MCF 10A (cell line): ENCODE data around the gene PPFIBP2. TPM values are rescaled to one million over a fixed set of nuclear protein-coding genes. Genes with fewer than 3 reads are reported as not detected.

Source experiments
- BruUV-seq: library from RNA; stranded (reverse); fragments of 400-500 nt; replicated peaks from 2 replicates; lab custom pipeline; 2021; lab: Mats Ljungman, UMichigan
- CTCF ChIA-PET: fragments of 300-600 bp; sonication (Branson Sonifier 250); formaldehyde crosslinking; extraction: SDS; loops from one replicate; lab custom pipeline; 2021; ENCODE audit warnings: antibody characterized with exemption, inconsistent platforms; lab: Yijun Ruan, JAX
- POLR2A ChIA-PET: fragments of 300-600, 350-650 bp; sonication (Branson Sonifier 250); formaldehyde crosslinking; extraction: SDS; loops from one replicate; lab custom pipeline; 2020; ENCODE audit warnings: antibody characterized with exemption, inconsistent platforms; lab: Yijun Ruan, JAX
- DNase-seq: peaks from one replicate; pipeline ENCODE4 v3.0.0-alpha.2; 2018; ENCODE audit not compliant: unreplicated experiment
- H3K27ac Mint-ChIP-seq: one replicate; pipeline ENCODE4 v1.8.0; 2022; ENCODE audit warnings: mild to moderate bottlenecking, low read depth, mixed read lengths; ENCODE audit not compliant: unreplicated experiment
- H3K27me3 Mint-ChIP-seq: one replicate; pipeline ENCODE4 v1.8.0; 2022; ENCODE audit warnings: mixed read lengths; ENCODE audit not compliant: insufficient read depth, unreplicated experiment
- H3K36me3 Mint-ChIP-seq: one replicate; pipeline ENCODE4 v1.8.0; 2022; ENCODE audit warnings: mild to moderate bottlenecking, moderate library complexity, mixed read lengths; ENCODE audit not compliant: insufficient read depth, unreplicated experiment
- H3K4me1 Mint-ChIP-seq: one replicate; pipeline ENCODE4 v1.8.0; 2022; ENCODE audit warnings: mixed read lengths; ENCODE audit not compliant: insufficient read depth, unreplicated experiment
- H3K4me3 Mint-ChIP-seq: one replicate; pipeline ENCODE4 v1.8.0; 2022; ENCODE audit warnings: mild to moderate bottlenecking, moderate library complexity, mixed read lengths; ENCODE audit not compliant: unreplicated experiment
- H3K9me3 Mint-ChIP-seq: one replicate; pipeline ENCODE4 v1.8.0; 2022; ENCODE audit warnings: mixed read lengths; ENCODE audit not compliant: unreplicated experiment
- CTCF ChIP-seq: fragments of 200-600 bp; IDR thresholded peaks from one replicate; pipeline ENCODE4 v1.8.0; 2022; ENCODE audit warnings: antibody characterized with exemption, mild to moderate bottlenecking; ENCODE audit not compliant: unreplicated experiment
- intact Hi-C: fragments of 100-400 bp; cut with micrococcal nuclease; formaldehyde crosslinking; loops from 2 replicates; pipeline ENCODE4 v1.14.1; 2022
- total RNA-seq: library from RNA; stranded (reverse); gene quantifications from 2 replicates; pipeline ENCODE4 v1.2.3, GENCODE V29; 2022

Gene PPFIBP2
- total RNA-seq, 1 experiment from 2014 or later: 3.5 TPM

GRCh38 chr11:7675631-7676030 is 161.8 kb downstream of the PPFIBP2 start:
- CTCF ChIA-PET: interaction anchor here (0.7 to 4.4 kb wide), 10 partner anchors 9 to 920 kb away, joined by 3 to 35 read pairs (median 4); no protein-coding TSS in a partner anchor

GRCh38 chr11:7677071-7677470 is 163.3 kb downstream of the PPFIBP2 start:
- ChIA-PET CTCF (interaction anchor here (0.6 to 4.4 kb wide), 15 partner anchors 10 to 865 kb away, joined by 3 to 35 read pairs (median 5); no protein-coding TSS in a partner anchor), POLR2A (interaction anchor here (0.7 kb wide), 1 partner anchor 220 kb away, joined by 3 read pairs; no protein-coding TSS in a partner anchor)
- no peak for TF ChIP-seq CTCF
- Mint-ChIP-seq H3K27me3 (no peaks in the 10 kb centered on the region), H3K9me3 (no peaks in the 10 kb centered on the region), H3K4me1 (peaks cover 20% of the 10 kb centered on the region), H3K36me3 (no peaks in the 10 kb centered on the region), H3K27ac (peak overlapping the region; percentile 50), H3K4me3 (peak overlapping the region; percentile 15)
- peak; percentile 95 for DNase-seq
- BruUV-seq: no TSS peak
- intact Hi-C loops: no loop called here

More at GRCh38 chr11:7675631-7676030, 161.8 kb downstream of the PPFIBP2 start:
- H3K4me1 Mint-ChIP-seq: peaks cover 20% of the 10 kb centered on the region
- DNase-seq: no peak
- no peaks in the 10 kb centered on the region for H3K9me3 Mint-ChIP-seq
- intact Hi-C loops: no loop called here
- TF ChIP-seq CTCF: no peak
- no peak overlapping the region for H3K4me3 Mint-ChIP-seq
- H3K27me3 Mint-ChIP-seq: no peaks in the 10 kb centered on the region
- no peaks in the 10 kb centered on the region for H3K36me3 Mint-ChIP-seq
- BruUV-seq: no TSS peak
- H3K27ac Mint-ChIP-seq: no peak overlapping the region
- POLR2A ChIA-PET: no interaction called here

GRCh38 chr11:7677796-7678201 is 164.0 kb downstream of the PPFIBP2 start:
- no peaks in the 10 kb centered on the region for H3K36me3 Mint-ChIP-seq
- no TSS peak for BruUV-seq
- H3K27me3 Mint-ChIP-seq: no peaks in the 10 kb centered on the region
- CTCF ChIA-PET: interaction anchor here (0.9 to 4.4 kb wide), 9 partner anchors 9 to 580 kb away, joined by 3 to 35 read pairs (median 6); no protein-coding TSS in a partner anchor
- DNase-seq: peak; percentile 23
- H3K9me3 Mint-ChIP-seq: no peaks in the 10 kb centered on the region
- intact Hi-C loops: no loop called here
- H3K4me1 Mint-ChIP-seq: peaks cover 20% of the 10 kb centered on the region
- no peak overlapping the region for H3K4me3 Mint-ChIP-seq
- peak overlapping the region; percentile 50 for H3K27ac Mint-ChIP-seq
- no peak for TF ChIP-seq CTCF
- POLR2A ChIA-PET: no interaction called here

GRCh38 chr11:7683571-7683970 is 169.8 kb downstream of the PPFIBP2 start:
- no peaks in the 10 kb centered on the region for H3K27me3 Mint-ChIP-seq
- no peak for TF ChIP-seq CTCF
- no peaks in the 10 kb centered on the region for H3K9me3 Mint-ChIP-seq
- intact Hi-C loops: no loop called here
- no peaks in the 10 kb centered on the region for H3K36me3 Mint-ChIP-seq
- POLR2A ChIA-PET: no interaction called here
- H3K4me3 Mint-ChIP-seq: no peak overlapping the region
- no peaks in the 10 kb centered on the region for H3K4me1 Mint-ChIP-seq
- H3K27ac Mint-ChIP-seq: no peak overlapping the region
- BruUV-seq: no TSS peak
- DNase-seq: no peak
- CTCF ChIA-PET: interaction anchor here (0.6 to 3.6 kb wide), 2 partner anchors 17 to 26 kb away, joined by 3 to 24 read pairs; no protein-coding TSS in a partner anchor
